ENCODE data around the gene GP1BA.

GP1BA gene

DNA sequence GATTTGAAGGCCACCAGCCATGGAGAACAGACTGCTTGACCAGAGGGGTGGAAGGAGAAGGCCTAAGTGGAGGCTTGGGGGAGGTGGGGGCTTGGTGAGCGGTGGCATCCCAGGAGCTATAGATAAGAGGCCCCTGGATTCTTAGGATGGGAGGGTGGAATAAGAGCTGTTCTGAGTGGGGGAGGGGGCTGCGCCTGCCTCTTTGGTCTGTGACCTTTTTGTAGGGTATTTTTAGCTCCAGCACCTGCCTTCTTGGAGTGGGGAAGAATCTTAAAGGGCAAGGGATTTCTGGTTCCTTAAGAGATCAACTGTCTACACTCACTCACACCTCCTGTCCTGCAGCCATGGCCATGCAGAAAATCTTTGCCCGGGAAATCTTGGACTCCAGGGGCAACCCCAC is 19.4 kb downstream of the GP1BA start:
- DNase-seq = no peak

DNA sequence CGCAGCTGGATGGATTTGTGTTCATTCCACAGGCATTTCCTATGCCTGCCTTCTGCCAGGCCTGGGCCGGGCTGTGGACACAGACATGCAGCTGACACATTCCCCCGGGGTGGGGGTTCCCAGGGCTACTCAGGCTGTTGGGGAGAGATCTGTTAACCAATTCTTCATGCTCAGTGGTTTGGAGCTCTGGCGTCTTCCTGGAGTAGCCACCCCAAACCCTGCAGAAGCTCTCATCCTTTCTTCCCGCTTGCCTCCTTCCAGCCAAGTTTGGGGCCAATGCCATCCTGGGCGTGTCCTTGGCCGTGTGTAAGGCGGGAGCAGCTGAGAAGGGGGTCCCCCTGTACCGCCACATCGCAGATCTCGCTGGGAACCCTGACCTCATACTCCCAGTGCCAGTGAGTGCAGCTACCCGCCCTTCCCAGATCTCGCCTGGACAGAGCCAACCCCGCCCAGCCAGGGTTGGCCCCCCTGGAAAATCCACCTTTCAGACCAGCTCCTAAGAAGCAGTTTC is 21.4 kb downstream of the GP1BA start:
- DNase-seq = peak; percentile 79

DNA sequence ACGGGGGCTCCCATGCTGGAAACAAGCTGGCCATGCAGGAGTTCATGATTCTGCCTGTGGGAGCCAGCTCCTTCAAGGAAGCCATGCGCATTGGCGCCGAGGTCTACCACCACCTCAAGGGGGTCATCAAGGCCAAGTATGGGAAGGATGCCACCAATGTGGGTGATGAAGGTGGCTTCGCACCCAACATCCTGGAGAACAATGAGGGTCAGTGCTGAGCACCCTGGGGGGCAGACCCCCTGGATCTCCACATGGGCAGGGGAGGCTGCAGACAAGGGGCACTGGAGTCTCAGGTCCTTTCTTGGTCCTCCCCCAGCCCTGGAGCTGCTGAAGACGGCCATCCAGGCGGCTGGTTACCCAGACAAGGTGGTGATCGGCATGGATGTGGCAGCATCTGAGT is 23.0 kb downstream of the GP1BA start:
- DNase-seq = no peak

DNA sequence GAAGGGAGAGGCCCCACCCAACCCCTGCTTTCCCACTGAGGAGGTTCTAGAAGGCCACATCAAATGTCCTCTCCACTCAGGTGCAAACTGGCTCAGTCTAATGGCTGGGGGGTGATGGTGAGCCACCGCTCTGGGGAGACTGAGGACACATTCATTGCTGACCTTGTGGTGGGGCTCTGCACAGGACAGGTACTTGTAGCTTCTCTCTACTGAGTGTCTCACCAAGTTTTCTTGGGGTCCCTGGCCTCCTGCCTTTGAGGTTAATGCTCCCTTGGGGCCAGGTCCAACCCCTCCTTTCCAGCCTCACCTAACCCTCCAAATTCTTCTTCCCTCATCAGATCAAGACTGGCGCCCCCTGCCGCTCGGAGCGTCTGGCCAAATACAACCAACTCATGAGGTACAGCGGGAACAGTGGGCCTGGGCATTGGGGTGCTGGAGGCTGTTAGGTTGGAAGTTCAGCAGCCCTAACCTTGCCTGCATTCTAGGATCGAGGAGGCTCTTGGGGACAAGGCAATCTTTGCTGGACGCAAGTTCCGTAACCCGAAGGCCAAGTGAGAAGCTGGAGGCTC is 24.5 kb downstream of the GP1BA start:
- no peak for DNase-seq

DNA sequence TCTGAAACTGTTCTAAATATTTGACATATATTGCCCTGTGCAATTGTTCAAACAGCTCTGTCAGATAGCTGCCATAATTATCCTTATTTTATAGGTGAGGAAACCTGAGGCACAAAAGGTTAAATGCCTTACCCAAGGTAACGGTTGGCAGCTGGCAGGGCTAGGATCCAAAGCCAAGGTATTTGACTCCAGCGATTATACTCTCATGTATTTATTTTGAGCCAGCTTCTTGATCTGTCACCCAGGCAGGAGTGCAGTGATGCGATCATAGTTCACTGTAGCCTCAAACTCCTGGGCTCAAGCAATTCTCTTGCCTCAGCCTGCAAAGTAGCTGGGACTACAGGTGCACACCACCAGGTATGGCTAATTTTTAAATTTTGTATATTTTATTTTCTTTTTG is 26.0 kb downstream of the GP1BA start:
- no peak for DNase-seq

DNA sequence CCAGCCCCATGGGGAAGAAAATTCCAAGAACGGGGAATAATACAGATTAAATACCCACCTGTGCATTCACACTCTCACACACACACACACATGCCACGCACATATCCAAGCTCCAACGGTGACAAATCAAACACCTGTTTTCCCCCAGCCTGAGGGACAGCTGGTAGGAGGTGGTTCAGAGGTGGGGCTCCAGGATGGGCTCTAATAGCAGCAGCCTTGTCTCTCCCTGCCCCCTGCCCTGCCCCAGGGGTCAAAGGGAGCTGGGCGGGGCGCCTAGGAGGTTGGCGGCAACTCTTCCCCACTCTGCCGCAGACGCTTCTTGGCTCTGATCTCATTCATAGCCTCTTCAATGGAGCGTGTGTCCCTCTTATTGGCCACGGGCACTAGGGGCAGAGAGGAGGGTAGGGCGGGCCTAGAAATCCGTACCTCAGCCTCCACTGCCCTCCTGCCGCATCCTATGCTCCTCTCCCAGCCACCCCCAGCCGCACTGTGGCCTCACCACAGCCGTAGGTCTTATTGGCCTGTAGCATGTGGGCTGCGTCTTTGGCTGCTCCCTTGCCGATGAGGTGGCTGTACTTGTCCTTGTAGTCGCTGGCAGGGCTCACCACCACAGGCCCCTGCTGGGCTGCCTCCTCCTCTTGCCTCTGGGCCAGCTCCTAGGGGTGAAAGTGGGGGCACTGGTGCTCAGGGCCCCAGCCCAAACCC is 27.3 kb downstream of the GP1BA start:
- no peak for DNase-seq

DNA sequence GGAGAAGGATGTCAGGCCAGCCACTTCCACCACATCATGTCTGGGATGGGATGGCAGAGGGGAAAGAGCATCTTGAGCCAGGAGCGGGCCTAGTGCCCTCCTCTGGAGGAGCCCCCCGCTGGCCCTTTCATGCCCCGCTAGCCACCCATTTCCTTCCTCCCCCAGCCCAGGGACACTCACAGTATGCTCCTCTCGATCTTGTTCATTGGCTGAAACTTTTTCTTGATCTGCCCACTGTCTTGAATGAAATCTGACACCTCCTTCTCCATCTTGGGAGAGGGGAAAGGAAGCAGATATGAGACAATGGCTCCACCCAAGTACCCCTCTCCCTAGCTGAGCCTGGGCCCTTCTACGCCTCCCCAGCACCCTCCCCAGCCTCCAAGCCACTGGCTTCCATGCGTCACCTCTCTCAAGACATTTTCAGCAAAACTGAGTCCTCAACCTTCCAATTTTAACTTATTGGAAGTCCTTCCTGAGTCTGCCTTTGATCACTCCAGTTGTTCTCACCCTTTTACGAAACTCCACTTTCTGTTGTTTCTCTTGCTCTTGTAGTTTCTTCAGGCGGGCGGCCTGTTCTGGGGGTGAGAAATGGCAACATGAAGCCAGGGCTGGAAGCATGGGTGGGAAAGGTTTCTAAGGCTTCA is 28.3 kb downstream of the GP1BA start:
- no peak for DNase-seq

DNA sequence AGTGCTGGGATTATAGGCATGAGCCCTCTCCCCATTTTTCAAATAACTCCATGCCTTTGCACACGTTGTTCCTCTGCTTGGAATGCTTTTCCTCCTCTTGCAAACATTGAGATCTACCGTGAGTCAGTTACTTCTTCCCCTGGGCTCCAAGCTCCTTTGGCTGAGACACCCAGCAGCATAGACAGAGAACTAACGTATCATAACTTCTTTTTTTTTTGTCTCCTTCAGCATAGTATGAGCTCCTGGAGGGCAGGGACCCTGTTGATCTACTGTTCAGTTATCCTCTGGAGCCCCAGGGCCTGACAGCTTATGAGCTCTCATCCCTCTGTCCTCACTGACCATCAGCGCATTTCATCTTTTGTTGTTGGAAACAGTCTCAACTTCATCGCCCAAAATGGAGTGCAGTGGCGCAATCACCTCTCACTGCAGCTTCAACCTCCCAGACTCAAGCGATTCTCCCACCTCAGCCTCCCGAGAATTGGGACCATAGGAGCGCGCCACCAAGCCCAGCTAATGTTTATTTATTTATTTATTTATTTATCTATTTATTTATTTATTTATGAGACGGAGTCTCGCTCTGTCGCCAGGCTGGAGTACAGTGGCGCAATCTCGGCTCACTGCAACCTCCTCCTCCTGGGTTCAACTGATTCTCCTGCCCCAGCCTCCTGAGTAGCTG is 33.4 kb downstream of the GP1BA start:
- no peak for DNase-seq

DNA sequence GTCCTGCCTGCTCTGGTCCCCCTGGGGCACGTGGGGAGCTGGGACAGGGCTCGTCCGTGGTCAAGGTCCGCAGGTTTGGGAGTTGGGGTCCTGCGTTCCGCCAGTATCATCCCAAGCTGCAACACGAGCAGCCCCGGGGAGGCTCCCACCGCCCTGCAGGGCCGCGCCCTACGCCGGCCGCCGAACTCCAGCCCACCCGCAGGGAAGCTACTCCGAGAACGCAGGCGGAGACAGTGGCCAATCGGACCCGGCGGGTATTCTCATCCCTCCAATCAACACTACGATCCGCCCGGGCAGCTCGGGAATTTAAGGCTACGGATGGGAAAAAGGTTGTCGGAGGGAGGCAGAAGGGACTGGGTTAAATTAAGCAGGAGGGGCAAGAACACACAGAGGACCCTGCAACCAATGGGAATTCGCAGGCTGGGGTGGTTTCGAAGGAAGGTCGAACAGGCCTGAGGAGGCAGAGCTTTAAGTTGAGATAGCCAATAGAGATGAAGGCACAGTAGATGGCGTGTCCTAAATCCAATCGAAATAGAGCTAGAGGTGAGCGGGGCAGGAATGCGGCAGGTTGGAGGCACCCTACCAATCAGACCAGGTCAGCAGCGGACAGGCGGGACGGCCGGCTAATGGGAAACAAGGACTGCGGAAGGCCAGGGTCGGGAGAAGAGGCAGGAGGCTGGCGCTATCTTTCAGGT is 34.9 kb downstream of the GP1BA start:
- peak; percentile 100 for DNase-seq

DNA sequence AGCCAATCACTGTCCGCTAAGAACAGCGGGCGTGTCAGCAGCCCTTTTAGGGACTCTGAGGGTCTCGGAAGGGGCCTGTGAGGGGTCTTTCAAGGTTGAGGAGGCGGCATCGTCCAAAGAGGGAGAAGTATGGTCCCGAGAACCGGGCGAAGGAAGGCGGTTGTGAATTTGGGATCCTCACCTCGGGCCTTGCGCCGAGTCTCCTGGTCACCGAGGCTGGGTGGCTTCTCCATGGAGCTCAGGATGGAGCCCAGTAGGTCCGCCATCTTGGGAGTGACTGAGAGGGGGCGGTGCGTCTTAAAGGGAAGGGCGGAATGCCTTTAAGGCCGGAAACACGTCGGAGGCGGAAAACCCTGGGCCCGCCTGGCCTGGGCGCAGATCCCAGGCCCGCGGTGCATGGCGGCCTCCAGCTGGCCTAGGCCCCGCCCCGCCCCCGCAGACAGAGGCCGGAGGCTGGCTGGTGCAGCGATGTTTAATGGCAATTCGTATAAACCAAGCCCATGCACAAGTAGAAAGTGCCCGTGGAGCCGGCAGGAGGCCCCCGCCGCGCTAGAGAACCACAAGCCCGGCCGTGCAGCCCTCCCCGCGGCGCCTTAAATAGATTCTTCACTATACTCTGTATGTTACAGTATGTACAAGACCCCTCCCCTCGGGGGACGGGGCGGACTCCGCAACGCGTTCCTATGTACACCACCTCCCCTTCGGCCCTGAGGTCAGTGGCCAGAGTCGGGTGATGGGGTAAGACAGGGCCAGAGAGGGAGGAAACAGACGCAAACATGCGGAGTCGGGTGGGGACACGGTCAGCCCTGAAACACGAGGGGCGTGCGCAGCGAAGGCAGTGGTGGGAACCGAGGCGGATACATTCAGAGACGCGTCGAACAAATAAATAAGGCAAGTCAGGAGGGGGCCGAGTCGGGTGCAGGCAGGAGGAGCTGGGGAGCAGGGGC is 35.7 kb downstream of the GP1BA start, which contains the start of gene SPAG7:
Gene SPAG7, minus strand, starts transcription at position 279 of the 947 bp plus-strand sequence. Its CDS starts 13 bp downstream, at position 266.
- peak; percentile 97 for DNase-seq

DNA sequence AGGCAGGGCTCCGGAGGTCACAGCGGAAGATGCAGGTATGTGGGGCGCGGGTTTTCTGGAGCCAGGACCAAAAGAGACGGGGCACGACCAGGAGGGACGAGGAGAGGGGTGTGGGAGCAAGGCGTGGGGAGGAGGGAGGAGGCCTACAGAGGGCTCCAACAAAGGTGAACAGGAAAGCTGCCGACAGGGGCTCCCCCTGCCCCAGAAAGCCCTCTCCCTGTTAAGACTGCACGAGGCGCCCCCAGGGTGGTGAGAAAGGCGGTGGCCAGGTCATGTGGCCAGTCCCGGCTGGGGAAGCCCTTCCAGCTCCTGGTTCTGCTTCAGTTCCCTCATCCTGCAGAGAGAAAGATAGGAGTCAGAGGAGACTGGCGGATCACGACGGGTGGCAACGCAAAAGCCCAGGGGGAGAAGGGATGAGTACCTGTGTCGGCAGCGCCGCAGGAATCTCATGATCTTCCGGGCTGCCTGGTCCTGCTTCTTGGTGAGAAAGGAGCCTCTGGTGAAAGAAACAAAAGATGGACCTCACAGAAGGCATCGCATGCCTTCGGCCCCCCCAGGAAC is 36.5 kb downstream of the GP1BA start:
- peak; percentile 38 for DNase-seq

DNA sequence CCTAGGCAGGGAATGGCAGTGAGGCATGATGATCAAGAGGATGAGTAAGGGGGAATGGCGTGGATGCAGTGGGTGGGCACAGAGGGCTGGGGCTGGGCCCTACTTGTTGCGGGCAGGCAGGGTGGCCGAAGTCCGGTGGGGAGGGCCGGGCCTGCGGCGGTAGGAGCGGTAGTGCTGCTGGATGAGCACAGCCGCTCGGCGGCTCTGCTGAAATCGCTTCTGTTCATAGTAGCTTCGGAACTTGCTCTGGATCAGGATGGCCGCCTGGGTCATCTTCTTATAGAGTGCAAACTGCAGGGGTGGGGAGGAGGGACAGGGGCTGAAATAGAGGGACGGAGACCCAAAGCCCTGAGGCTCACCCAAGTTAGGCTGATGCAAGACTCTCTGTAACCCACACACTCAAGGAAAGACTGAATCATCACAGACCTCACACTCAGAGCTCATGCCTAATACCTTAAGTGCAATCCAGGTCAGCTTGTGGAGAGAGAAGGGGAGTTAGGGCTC is 37.0 kb downstream of the GP1BA start:
- peak; percentile 96 for DNase-seq

DNA sequence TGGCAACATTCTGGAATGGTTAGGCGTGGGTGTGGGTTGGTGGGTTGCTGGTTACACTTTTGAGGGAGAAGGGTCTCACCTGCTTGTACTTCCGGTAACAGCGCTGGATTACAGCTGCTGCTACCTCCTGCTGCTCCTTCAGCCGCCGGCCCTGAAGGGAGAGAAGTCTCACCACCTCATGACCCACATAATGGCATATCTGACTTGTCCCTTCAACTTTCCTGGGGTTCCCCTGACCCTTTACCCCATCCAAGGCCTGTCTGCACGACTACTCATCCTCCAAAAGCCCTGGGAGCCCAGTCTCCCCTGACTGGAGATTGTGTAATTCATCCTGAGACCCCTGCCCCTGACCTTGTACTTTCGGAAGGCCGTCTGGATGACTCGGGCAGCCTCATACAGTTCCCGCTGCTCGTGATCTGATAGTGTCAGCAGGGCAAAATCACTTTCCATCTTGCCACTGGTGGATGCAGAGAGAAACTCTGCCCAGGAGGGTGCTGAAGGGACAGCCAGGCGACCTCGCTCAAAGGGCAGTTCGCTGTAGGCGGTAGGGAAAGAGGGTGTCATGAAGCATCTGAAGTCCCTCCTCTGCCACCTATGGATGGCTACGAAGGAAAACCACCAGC is 37.6 kb downstream of the GP1BA start:
- no peak for DNase-seq

DNA sequence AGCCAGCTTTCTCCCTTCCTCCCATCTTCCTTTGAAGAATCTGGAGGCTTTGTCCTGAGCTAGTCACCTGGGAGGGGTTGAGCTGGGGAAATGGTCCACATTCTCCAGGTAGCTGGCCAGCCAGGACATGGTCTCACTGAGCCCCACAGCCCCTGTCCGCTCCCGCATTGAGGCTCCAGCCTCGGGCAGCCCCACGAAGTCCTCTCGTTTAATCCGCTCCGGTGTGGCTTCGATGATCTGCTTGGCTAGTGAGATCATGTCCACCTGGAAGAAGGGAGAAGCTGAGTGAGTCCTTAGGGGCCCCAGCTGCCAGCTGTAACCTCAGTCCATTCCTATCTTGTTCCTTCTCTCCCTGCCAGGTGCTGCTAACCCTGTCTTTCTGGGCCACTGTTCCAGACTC is 38.2 kb downstream of the GP1BA start:
- no peak for DNase-seq

DNA sequence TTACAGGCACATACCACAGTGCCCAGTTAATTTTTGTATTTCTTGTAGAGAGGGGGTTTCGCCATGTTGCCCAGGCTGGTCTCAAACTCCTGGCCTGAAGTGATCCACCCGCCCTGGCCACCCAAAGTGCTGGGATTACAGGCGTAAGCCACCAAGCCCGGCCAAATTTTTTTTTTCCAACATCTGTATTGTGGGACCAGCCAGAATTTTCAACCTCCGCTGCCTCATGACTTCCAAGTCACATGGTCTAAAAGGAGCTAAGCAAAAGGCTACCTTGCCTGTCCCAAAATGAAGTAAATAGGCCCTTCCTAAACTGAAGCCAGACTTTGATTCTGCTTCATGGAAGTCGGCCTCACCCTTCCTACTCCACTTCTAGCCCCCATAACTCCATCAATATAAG is 39.7 kb downstream of the GP1BA start:
- no peak for DNase-seq

DNA sequence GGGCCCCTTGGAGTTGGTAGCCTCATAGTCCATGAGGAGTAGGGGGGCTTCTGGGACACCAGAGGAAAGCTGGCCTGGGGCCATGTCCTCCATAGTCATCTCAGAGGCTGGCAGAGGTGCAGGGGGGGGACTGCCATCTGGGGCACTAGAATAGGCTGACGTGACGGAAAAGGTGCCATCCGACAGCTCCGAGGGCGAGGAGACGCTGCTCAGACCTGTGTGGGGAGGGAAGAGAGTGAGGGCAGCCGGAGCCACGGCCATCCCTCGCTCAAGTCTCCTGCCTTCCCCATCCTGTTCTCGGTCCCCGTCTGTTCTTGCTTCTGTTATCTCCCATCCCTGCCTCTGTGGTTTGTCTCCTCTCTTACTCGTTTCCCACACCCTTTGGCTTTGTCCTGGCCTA is 40.2 kb downstream of the GP1BA start:
- no peak for DNase-seq

DNA sequence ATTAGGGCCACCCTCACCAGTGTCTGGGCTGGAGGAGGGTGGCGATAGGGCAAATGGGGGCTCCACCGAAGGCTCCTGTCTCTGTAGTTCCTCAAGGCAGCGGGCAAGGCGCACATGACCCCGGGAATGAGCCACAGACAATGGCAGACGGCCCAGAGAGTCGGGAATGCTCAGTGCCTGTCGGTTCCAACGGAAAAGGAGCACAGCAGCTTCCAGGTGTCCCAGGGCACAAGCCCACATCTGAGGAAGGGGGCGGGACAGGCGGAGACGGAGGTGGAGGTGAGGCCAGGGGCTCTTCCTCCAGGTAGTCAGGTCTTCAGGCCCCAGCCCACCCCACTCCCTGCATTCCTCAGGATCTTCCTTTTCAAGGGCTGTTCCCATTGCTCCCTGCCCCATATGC is 40.7 kb downstream of the GP1BA start:
- no peak for DNase-seq

DNA sequence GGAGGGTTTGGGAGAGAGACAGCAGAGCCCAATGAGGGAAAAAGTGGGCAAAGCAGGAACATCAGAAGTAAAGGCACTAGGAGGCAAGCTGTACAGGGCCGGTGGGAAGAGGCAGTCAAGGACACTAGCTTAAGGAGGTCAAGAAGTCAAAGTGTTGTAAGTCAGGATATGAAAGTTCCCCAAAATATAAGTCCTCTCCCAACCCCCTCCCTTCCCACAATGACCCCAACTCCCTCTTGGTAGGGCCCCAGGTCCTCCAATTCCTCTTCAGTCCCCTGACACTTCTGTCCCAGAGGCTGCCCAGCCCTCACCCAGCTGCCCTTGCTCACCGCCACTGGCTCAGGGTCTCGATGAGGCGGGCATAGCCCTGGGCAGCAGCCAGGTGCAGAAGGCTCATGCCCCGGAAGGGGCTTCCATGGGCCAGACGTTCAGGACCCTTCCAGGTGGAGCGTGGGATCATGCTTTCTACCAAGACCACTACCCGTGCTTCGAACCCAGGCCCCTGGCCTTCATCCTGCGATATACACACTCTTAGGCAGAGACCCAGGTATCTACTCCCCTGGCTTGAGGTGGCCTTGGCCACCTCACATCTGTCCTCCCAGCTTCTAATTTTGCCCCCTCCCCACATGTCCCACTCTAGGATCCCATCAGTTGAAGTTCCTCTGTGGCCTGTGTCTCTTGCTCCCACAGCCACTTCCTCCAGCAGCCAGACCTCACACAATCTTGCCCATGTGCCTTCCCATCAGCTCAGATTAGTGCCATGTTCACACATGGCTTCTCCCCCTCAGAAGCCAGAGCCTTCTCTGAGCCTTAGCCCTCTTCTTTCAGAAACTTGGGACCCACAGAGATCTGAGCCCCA is 41.4 kb downstream of the GP1BA start:
- DNase-seq = no peak

DNA sequence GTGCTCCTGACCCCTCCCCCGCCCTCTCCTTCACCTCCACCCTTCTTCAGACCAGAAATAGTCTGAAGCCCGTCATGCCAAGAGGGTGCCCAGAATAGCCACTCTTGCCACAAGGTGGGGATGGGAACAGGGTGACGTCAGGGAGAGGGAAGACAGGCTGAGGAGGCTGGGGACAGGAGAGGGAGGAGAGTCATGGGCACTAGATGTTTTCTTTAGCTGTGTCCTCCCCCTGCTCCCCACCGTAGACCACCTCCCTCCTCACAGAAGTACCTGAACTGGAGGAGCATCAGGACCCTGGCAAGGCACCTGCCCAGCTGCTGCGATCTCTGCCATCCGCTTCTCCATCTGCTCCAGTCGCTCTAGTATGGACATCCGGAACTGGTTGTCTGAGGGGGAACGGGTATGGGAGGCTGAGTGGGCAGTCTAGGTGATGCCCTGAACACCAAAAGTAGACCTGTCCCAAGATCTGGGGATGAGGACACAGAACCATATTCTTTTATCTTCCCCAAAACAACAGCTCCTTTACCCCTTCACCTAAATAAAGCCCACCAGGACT is 42.1 kb downstream of the GP1BA start:
- no peak for DNase-seq
